HG02798 (cell line): Measurements from ENCODE around the gene POLD2.
"Not testable (repeated sequence)": the region's sequence is repeated elsewhere in the genome, so short reads cannot be mapped to it uniquely, and the experiment has no call there.

Experiments used
- ATAC-seq: cut with Tn5 transposase; IDR thresholded peaks from one replicate; pipeline ENCODE4 v1.9.1; 2021; ENCODE audit warnings: mild to moderate bottlenecking; ENCODE audit not compliant: unreplicated experiment, poor library complexity

The POLD2 gene

GRCh38 chr7:44139311-44140010 lies 16.1 kb upstream of the POLD2 start:
- ATAC-seq = no peak

GRCh38 chr7:44138698-44139097 lies 15.3 kb upstream of the POLD2 start:
- no peak for ATAC-seq

- ATAC-seq = no peak
Observed at GRCh38 chr7:44136731-44137130, 13.4 kb upstream of the POLD2 start.

GRCh38 chr7:44134943-44135628 lies 11.7 kb upstream of the POLD2 start:
- no peak for ATAC-seq

GRCh38 chr7:44133295-44133694 lies 9.9 kb upstream of the POLD2 start:
- no peak for ATAC-seq

GRCh38 chr7:44132039-44132438 lies 8.7 kb upstream of the POLD2 start:
- ATAC-seq = no peak

- peak; percentile 48 for ATAC-seq
Observed at GRCh38 chr7:44131173-44132029, 8.1 kb upstream of the POLD2 start.

GRCh38 chr7:44128721-44129582 lies 5.6 kb upstream of the POLD2 start:
- no peak for ATAC-seq

GRCh38 chr7:44127161-44127560 lies 3.8 kb upstream of the POLD2 start:
- ATAC-seq = no peak

GRCh38 chr7:44126574-44126973 lies 3.2 kb upstream of the POLD2 start:
- not testable (repeated sequence) for ATAC-seq

- ATAC-seq = no peak
Observed at GRCh38 chr7:44124822-44125202, 1.5 kb upstream of the POLD2 start.

GRCh38 chr7:44122529-44122928 lies 819 bp downstream of the POLD2 start:
- no peak for ATAC-seq

- ATAC-seq = no peak
Observed at GRCh38 chr7:44121761-44122420, 1.5 kb downstream of the POLD2 start.

GRCh38 chr7:44120395-44120794 lies 3.0 kb downstream of the POLD2 start:
- no peak for ATAC-seq

GRCh38 chr7:44119829-44120380 lies 3.4 kb downstream of the POLD2 start:
- no peak for ATAC-seq

GRCh38 chr7:44117801-44118429 lies 5.4 kb downstream of the POLD2 start:
- ATAC-seq = no peak

- no peak for ATAC-seq
Observed at GRCh38 chr7:44116789-44117666, 6.3 kb downstream of the POLD2 start.
